ENCODE results near the gene ASPN.

Gene ASPN

GRCh38 chr9:92501671-92502393 lies 19.5 kb upstream of the ASPN start:
- Histone ChIP-seq H3K27me3 (ENCODE audit: control insufficient read depth, insufficient read depth, low read length) (no peaks in the 10 kb centered on the region), H3K4me3 (ENCODE audit: low read length) (no peak overlapping the region), H3K9ac (ENCODE audit: low read length) (no peak overlapping the region), H3K4me1 (ENCODE audit: control insufficient read depth, insufficient read depth, low read length) (no peaks in the 10 kb centered on the region), H3K36me3 (ENCODE audit: control insufficient read depth, insufficient read depth, low read length) (no peaks in the 10 kb centered on the region), H3K9me3 (ENCODE audit: control insufficient read depth, low read length) (no peaks in the 10 kb centered on the region)

GRCh38 chr9:92500725-92501124 lies 18.4 kb upstream of the ASPN start:
- Histone ChIP-seq H3K27me3 (ENCODE audit: control insufficient read depth, insufficient read depth, low read length) (no peaks in the 10 kb centered on the region), H3K4me3 (ENCODE audit: low read length) (no peak overlapping the region), H3K36me3 (ENCODE audit: control insufficient read depth, insufficient read depth, low read length) (no peaks in the 10 kb centered on the region), H3K4me1 (ENCODE audit: control insufficient read depth, insufficient read depth, low read length) (no peaks in the 10 kb centered on the region), H3K9ac (ENCODE audit: low read length) (no peak overlapping the region), H3K9me3 (ENCODE audit: control insufficient read depth, low read length) (no peaks in the 10 kb centered on the region)

- no peak overlapping the region for H3K9ac ChIP-seq (ENCODE audit: low read length)
- H3K9me3 ChIP-seq (ENCODE audit: control insufficient read depth, low read length), result no peaks in the 10 kb centered on the region
- H3K36me3 ChIP-seq (ENCODE audit: control insufficient read depth, insufficient read depth, low read length), result no peaks in the 10 kb centered on the region
- no peaks in the 10 kb centered on the region for H3K27me3 ChIP-seq (ENCODE audit: control insufficient read depth, insufficient read depth, low read length)
- no peaks in the 10 kb centered on the region for H3K4me1 ChIP-seq (ENCODE audit: control insufficient read depth, insufficient read depth, low read length)
- no peak overlapping the region for H3K4me3 ChIP-seq (ENCODE audit: low read length)
These were observed 17.4 kb upstream of the ASPN start for GRCh38 chr9:92499701-92500100.

- Histone ChIP-seq H3K27me3 (ENCODE audit: control insufficient read depth, insufficient read depth, low read length) (no peaks in the 10 kb centered on the region), H3K36me3 (ENCODE audit: control insufficient read depth, insufficient read depth, low read length) (no peaks in the 10 kb centered on the region), H3K4me3 (ENCODE audit: low read length) (no peak overlapping the region), H3K9me3 (ENCODE audit: control insufficient read depth, low read length) (no peaks in the 10 kb centered on the region), H3K4me1 (ENCODE audit: control insufficient read depth, insufficient read depth, low read length) (no peaks in the 10 kb centered on the region), H3K9ac (ENCODE audit: low read length) (no peak overlapping the region)
These were observed 14.3 kb upstream of the ASPN start for GRCh38 chr9:92496396-92497176.

- H3K9me3 ChIP-seq (ENCODE audit: control insufficient read depth, low read length), result no peaks in the 10 kb centered on the region
- H3K36me3 ChIP-seq (ENCODE audit: control insufficient read depth, insufficient read depth, low read length), result no peaks in the 10 kb centered on the region
- H3K9ac ChIP-seq (ENCODE audit: low read length), result no peak overlapping the region
- H3K27me3 ChIP-seq (ENCODE audit: control insufficient read depth, insufficient read depth, low read length), result no peaks in the 10 kb centered on the region
- no peak overlapping the region for H3K4me3 ChIP-seq (ENCODE audit: low read length)
- no peaks in the 10 kb centered on the region for H3K4me1 ChIP-seq (ENCODE audit: control insufficient read depth, insufficient read depth, low read length)
These were observed 12.6 kb upstream of the ASPN start for GRCh38 chr9:92494856-92495255.

GRCh38 chr9:92493749-92494387 lies 11.6 kb upstream of the ASPN start:
- Histone ChIP-seq H3K36me3 (ENCODE audit: control insufficient read depth, insufficient read depth, low read length) (no peaks in the 10 kb centered on the region), H3K4me1 (ENCODE audit: control insufficient read depth, insufficient read depth, low read length) (no peaks in the 10 kb centered on the region)

GRCh38 chr9:92492781-92493401 lies 10.6 kb upstream of the ASPN start:
- no peak overlapping the region for H3K4me3 ChIP-seq (ENCODE audit: low read length)

More at GRCh38 chr9:92493749-92494387, 11.6 kb upstream of the ASPN start:
- Histone ChIP-seq H3K9me3 (ENCODE audit: control insufficient read depth, low read length) (no peaks in the 10 kb centered on the region), H3K4me3 (ENCODE audit: low read length) (no peak overlapping the region), H3K9ac (ENCODE audit: low read length) (no peak overlapping the region), H3K27me3 (ENCODE audit: control insufficient read depth, insufficient read depth, low read length) (no peaks in the 10 kb centered on the region)

GRCh38 chr9:92488681-92489550 lies 6.6 kb upstream of the ASPN start:
- H3K36me3 ChIP-seq (ENCODE audit: control insufficient read depth, insufficient read depth, low read length), result no peaks in the 10 kb centered on the region
- no peak overlapping the region for H3K4me3 ChIP-seq (ENCODE audit: low read length)
- H3K4me1 ChIP-seq (ENCODE audit: control insufficient read depth, insufficient read depth, low read length), result no peaks in the 10 kb centered on the region
- no peaks in the 10 kb centered on the region for H3K9me3 ChIP-seq (ENCODE audit: control insufficient read depth, low read length)
- no peaks in the 10 kb centered on the region for H3K27me3 ChIP-seq (ENCODE audit: control insufficient read depth, insufficient read depth, low read length)
- H3K9ac ChIP-seq (ENCODE audit: low read length), result no peak overlapping the region

More at GRCh38 chr9:92492781-92493401, 10.6 kb upstream of the ASPN start:
- Histone ChIP-seq H3K9ac (ENCODE audit: low read length) (no peak overlapping the region), H3K27me3 (ENCODE audit: control insufficient read depth, insufficient read depth, low read length) (no peaks in the 10 kb centered on the region), H3K9me3 (ENCODE audit: control insufficient read depth, low read length) (no peaks in the 10 kb centered on the region), H3K4me1 (ENCODE audit: control insufficient read depth, insufficient read depth, low read length) (no peaks in the 10 kb centered on the region), H3K36me3 (ENCODE audit: control insufficient read depth, insufficient read depth, low read length) (no peaks in the 10 kb centered on the region)

GRCh38 chr9:92486371-92486770 lies 4.1 kb upstream of the ASPN start:
- H3K27me3 ChIP-seq (ENCODE audit: control insufficient read depth, insufficient read depth, low read length), result no peaks in the 10 kb centered on the region
- no peaks in the 10 kb centered on the region for H3K9me3 ChIP-seq (ENCODE audit: control insufficient read depth, low read length)
- no peak overlapping the region for H3K9ac ChIP-seq (ENCODE audit: low read length)
- H3K4me1 ChIP-seq (ENCODE audit: control insufficient read depth, insufficient read depth, low read length), result no peaks in the 10 kb centered on the region
- H3K36me3 ChIP-seq (ENCODE audit: control insufficient read depth, insufficient read depth, low read length), result no peaks in the 10 kb centered on the region
- no peak overlapping the region for H3K4me3 ChIP-seq (ENCODE audit: low read length)

- Histone ChIP-seq H3K27me3 (ENCODE audit: control insufficient read depth, insufficient read depth, low read length) (no peaks in the 10 kb centered on the region), H3K4me1 (ENCODE audit: control insufficient read depth, insufficient read depth, low read length) (peaks cover 16% of the 10 kb centered on the region), H3K9ac (ENCODE audit: low read length) (no peak overlapping the region), H3K4me3 (ENCODE audit: low read length) (no peak overlapping the region), H3K36me3 (ENCODE audit: control insufficient read depth, insufficient read depth, low read length) (no peaks in the 10 kb centered on the region), H3K9me3 (ENCODE audit: control insufficient read depth, low read length) (no peaks in the 10 kb centered on the region)
These were observed 2.3 kb upstream of the ASPN start for GRCh38 chr9:92484563-92484962.
